IMR-90 (cell line): Measurements from ENCODE around the gene ATP5MK. TPM values are rescaled to one million over a fixed set of nuclear protein-coding genes. Genes with fewer than 3 reads are reported as not detected.
A peak's percentile ranks its signal among the peaks of the same experiment; 100 is the strongest.

Experiments
- ATAC-seq: fragments of 200-7000 bp; cut with Tn5 transposase; 2 replicates; pipeline ENCODE4 v1.9.1; 2020; ENCODE audit warnings: low read depth, mild to moderate bottlenecking, moderate library complexity
- BruUV-seq: library from RNA; stranded (reverse); fragments of 400-500 nt; replicated peaks from 2 replicates; lab custom pipeline; 2021; lab: Mats Ljungman, UMichigan
- CTCF ChIA-PET: fragments of 300-600 bp; formaldehyde crosslinking; extraction: SDS; loops from one replicate; lab custom pipeline; 2021; ENCODE audit warnings: antibody characterized with exemption; lab: Yijun Ruan, JAX
- POLR2A ChIA-PET: fragments of 300-600 bp; sonication (Branson Sonifier 250); formaldehyde crosslinking; loops from one replicate; lab custom pipeline; 2022; ENCODE audit warnings: antibody characterized with exemption; ENCODE audit not compliant: unreplicated experiment; lab: Charles Lee
- DNase-seq: peaks from one replicate; pipeline ENCODE4 v3.0.0; 2013
- H2AFZ ChIP-seq: replicated peaks from 2 replicates; pipeline ENCODE3; 2013; ENCODE audit warnings: low read length, mild to moderate bottlenecking; ENCODE audit not compliant: poor library complexity
- H2AK5ac ChIP-seq: 2 replicates; pipeline ENCODE4 v1.6.1; 2013; ENCODE audit warnings: low read depth, low read length, inconsistent platforms
- H2AK9ac ChIP-seq: replicated peaks from 2 replicates; pipeline ENCODE3; 2013; ENCODE audit warnings: mild to moderate bottlenecking, low read depth, low read length, moderate library complexity; ENCODE audit not compliant: poor library complexity
- H2BK120ac ChIP-seq: 2 replicates; pipeline ENCODE4 v1.6.1; 2013; ENCODE audit warnings: low read depth, low read length, inconsistent platforms
- H2BK15ac ChIP-seq: 3 replicates; pipeline ENCODE4 v1.6.1; 2013; ENCODE audit warnings: low read depth, low read length, inconsistent platforms
- H2BK20ac ChIP-seq: 2 replicates; pipeline ENCODE4 v1.6.1; 2013; ENCODE audit warnings: low read depth, mild to moderate bottlenecking, inconsistent platforms, low read length, moderate library complexity
- H2BK5ac ChIP-seq: 2 replicates; pipeline ENCODE4 v1.6.1; 2013; ENCODE audit warnings: mild to moderate bottlenecking, low read depth, low read length, inconsistent platforms; ENCODE audit not compliant: poor library complexity, severe bottlenecking
- H3K14ac ChIP-seq: replicated peaks from 2 replicates; pipeline ENCODE4 v1.6.1; 2013; ENCODE audit warnings: low read depth, low read length, inconsistent platforms
- H3K18ac ChIP-seq: 2 replicates; pipeline ENCODE4 v1.6.1; 2013; ENCODE audit warnings: low read depth, low read length, control low read depth
- H3K23ac ChIP-seq: 2 replicates; pipeline ENCODE4 v1.6.1; 2013; ENCODE audit warnings: low read depth, low read length, inconsistent platforms
- H3K27ac ChIP-seq: 2 replicates; pipeline ENCODE4 v1.5.1; 2013; ENCODE audit warnings: mild to moderate bottlenecking, control low read depth, low read length; ENCODE audit not compliant: insufficient read depth
- H3K27me3 ChIP-seq: 2 replicates; pipeline ENCODE4 v1.6.1; 2013; ENCODE audit warnings: low read length; ENCODE audit not compliant: control insufficient read depth, insufficient read depth
- H3K36me3 ChIP-seq: 2 replicates; pipeline ENCODE4 v1.6.1; 2013; ENCODE audit warnings: low read length, mixed read lengths; ENCODE audit not compliant: control insufficient read depth, insufficient read depth
- H3K4ac ChIP-seq: 2 replicates; pipeline ENCODE4 v1.6.1; 2013; ENCODE audit warnings: low read depth, low read length, inconsistent platforms
- H3K4me1 ChIP-seq: 2 replicates; pipeline ENCODE4 v1.6.1; 2013; ENCODE audit warnings: low read length, mixed read lengths; ENCODE audit not compliant: control insufficient read depth, insufficient read depth
- H3K4me2 ChIP-seq: 2 replicates; pipeline ENCODE4 v1.6.1; 2013; ENCODE audit warnings: low read depth, mild to moderate bottlenecking, control low read depth, low read length, moderate library complexity
- H3K4me3 ChIP-seq: 2 replicates; pipeline ENCODE4 v1.5.1; 2013; ENCODE audit warnings: low read depth, mild to moderate bottlenecking, control low read depth, low read length, moderate library complexity; ENCODE audit not compliant: insufficient read depth
- H3K56ac ChIP-seq: 2 replicates; pipeline ENCODE4 v1.6.1; 2013; ENCODE audit warnings: low read length, inconsistent platforms; ENCODE audit not compliant: insufficient read depth; ENCODE audit errors: extremely low read depth
- H3K79me1 ChIP-seq, 2 experiments: 2 replicates each; pipeline ENCODE4 v1.6.1; 2013; ENCODE audit warnings: low read length in 2 of 2, inconsistent platforms in 1 of 2, low read depth in 1 of 2
- H3K9ac ChIP-seq: 2 replicates; pipeline ENCODE4 v1.6.1; 2013; ENCODE audit warnings: low read depth, low read length, control low read depth
- H3K9me1 ChIP-seq: 2 replicates; pipeline ENCODE4 v1.6.1; 2013; ENCODE audit warnings: low read length, inconsistent platforms; ENCODE audit not compliant: insufficient read depth
- H3K9me3 ChIP-seq: 2 replicates; pipeline ENCODE4 v1.6.1; 2013; ENCODE audit warnings: low read length; ENCODE audit not compliant: control insufficient read depth, insufficient read depth
- H4K20me1 ChIP-seq: 2 replicates; pipeline ENCODE4 v1.6.1; 2013; ENCODE audit warnings: low read length, inconsistent platforms; ENCODE audit not compliant: insufficient read depth
- H4K5ac ChIP-seq: 2 replicates; pipeline ENCODE4 v1.6.1; 2013; ENCODE audit warnings: mild to moderate bottlenecking, low read depth, low read length, control low read depth
- H4K8ac ChIP-seq, 2 experiments: 2 replicates each; pipeline ENCODE4 v1.6.1; 2013; ENCODE audit warnings: low read depth in 2 of 2, low read length in 2 of 2, control low read depth in 1 of 2, inconsistent platforms in 1 of 2
- H4K91ac ChIP-seq: 2 replicates; pipeline ENCODE4 v1.6.1; 2013; ENCODE audit warnings: low read depth, low read length, inconsistent platforms; ENCODE audit not compliant: insufficient read depth
- CHD1 ChIP-seq: IDR thresholded peaks from 2 replicates; pipeline ENCODE4 v1.6.1; 2012; ENCODE audit warnings: low read depth, low read length, improper control_type of control experiment
- MAZ ChIP-seq: IDR thresholded peaks from 2 replicates; pipeline ENCODE4 v1.6.1; 2012; ENCODE audit warnings: low read depth, mild to moderate bottlenecking, low read length, improper control_type of control experiment, moderate library complexity, borderline replicate concordance
- MXI1 ChIP-seq: IDR thresholded peaks from 2 replicates; pipeline ENCODE4 v1.6.1; 2012; ENCODE audit warnings: low read depth, mild to moderate bottlenecking, low read length, moderate library complexity, borderline replicate concordance
- RCOR1 ChIP-seq: IDR thresholded peaks from 2 replicates; pipeline ENCODE4 v1.6.1; 2012; ENCODE audit warnings: mild to moderate bottlenecking, low read length, improper control_type of control experiment; ENCODE audit not compliant: insufficient replicate concordance
- WGBS, 2 experiments: methylation state at CpG; one replicate each; pipeline versions ENCODE4 v1.1.5 to v1.1.7; 2013; ENCODE audit warnings: missing lambda C conversion rate in 2 of 2; ENCODE audit not compliant: insufficient read length in 1 of 2; ENCODE audit errors: extremely low coverage in 2 of 2; 5-methylcytosine and 5-hydroxymethylcytosine counted together
- dilution Hi-C: fragments of 300-500 bp; cut with HindIII; formaldehyde crosslinking; loops from one replicate; pipeline ENCODE4 v1.14.3; 2018; ENCODE audit warnings: low sequenced_read_pairs; ENCODE audit not compliant: unreplicated experiment
- in situ Hi-C: fragments of 300-500 bp; cut with MboI; formaldehyde crosslinking; loops from 3 replicates; pipeline ENCODE4 v1.14.3; 2019; ENCODE audit warnings: low sequenced_read_pairs, inconsistent platforms, mixed read lengths
- intact Hi-C: fragments of 100-400 bp; cut with micrococcal nuclease; formaldehyde crosslinking; loops from 2 replicates; pipeline ENCODE4 v1.10.0; 2022
- polyA plus RNA-seq, 3 experiments: library from polyadenylated mRNA; depleted of rRNA; stranded (reverse); fragments of >200 nt; gene quantifications; 2 replicates each; pipeline ENCODE4 v1.2.3, GENCODE V29; 2012; ENCODE audit warnings: low replicate concordance in 1 of 3
- total RNA-seq: library from RNA; depleted of rRNA; stranded (reverse); fragments of >200 nt; gene quantifications from 2 replicates; pipeline ENCODE4 v1.2.3, GENCODE V29; 2012

ATP5MK gene
- total and polyA plus RNA-seq, 2 of the 4 experiments (the other 2 are of a cell fraction): 73.4 to 101 TPM

DNA sequence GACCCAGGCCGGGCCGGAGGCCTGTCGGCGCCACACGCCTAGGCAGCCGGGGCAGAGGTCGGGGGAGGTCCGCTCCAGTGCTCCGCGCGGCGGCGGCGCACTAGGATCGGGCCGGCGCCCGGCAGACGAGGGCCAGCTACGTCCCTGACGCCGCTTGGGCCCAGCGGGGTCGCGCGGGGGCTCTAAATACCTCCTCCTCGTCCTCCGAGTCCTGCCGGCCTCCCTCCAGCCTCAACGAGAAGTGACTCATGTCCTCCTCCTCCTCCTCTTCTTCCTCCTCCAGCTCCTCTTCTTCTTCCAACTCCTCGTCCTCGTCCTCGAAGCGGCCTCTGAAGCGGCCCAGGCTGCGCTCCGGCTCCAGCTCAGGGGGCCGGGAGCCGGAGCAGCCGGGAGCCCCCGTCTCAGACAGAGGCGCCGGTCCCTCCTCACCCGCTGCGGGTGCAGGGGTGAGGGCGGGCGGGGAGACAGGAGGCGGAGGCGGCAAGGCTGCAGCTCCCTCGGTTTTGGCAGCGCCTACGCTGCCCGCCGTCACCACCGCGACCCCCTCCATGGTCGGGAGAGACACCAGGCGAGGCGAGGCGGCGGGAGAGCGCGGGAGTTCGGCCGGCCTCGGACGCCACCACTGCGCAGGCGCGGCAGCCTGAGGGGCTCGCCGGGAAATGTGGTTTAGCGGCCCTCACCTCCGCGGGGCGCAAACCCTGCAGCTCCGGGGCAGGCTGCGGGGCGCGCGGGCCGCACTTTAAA, 45.6 kb downstream of the ATP5MK start, which contains the start of gene PCGF6:
TSS of gene PCGF6 (minus strand) at position 624 of the 744 bp plus-strand sequence. CDS start at position 550, 74 bp downstream.
- ATAC-seq (peak; percentile 98), DNase-seq (peak; percentile 64)
- Histone ChIP-seq H3K79me1 (peaks cover 12 to 23% of the 10 kb centered on the region in 2 experiments; a peak in 3 of 4 replicates), H3K18ac (peak within 1 kb of the TSS; percentile 55), H4K5ac (peak within 1 kb of the TSS; percentile 92), H3K4me3 (peak within 1 kb of the TSS; percentile 98), H4K20me1 (no peaks in the 10 kb centered on the region), H3K27me3 (no peaks in the 10 kb centered on the region), H3K56ac (peak within 1 kb of the TSS; percentile 76), H3K9me3 (no peaks in the 10 kb centered on the region), H3K23ac (peak within 1 kb of the TSS; percentile 89), H4K8ac (peak within 1 kb of the TSS; percentile 89 to 90), H2AK5ac (no peak within 1 kb of the TSS), H2BK20ac (no peak within 1 kb of the TSS; the same call in 1 of the 2 replicates), H2BK5ac (peak within 1 kb of the TSS; percentile 72), H3K27ac (peak within 1 kb of the TSS; percentile 95), H3K9ac (peak within 1 kb of the TSS; percentile 92), H2AFZ (peak within 1 kb of the TSS; percentile 94), H3K4ac (peak within 1 kb of the TSS; percentile 91), H3K4me2 (peak within 1 kb of the TSS; percentile 90), H3K4me1 (no peaks in the 10 kb centered on the region), H3K36me3 (peaks cover 8% of the 10 kb centered on the region), H2AK9ac (peak within 1 kb of the TSS; percentile 90), H4K91ac (peak within 1 kb of the TSS; percentile 49), H2BK120ac (peak within 1 kb of the TSS; percentile 64), H3K9me1 (no peaks in the 10 kb centered on the region), H3K14ac (peak within 1 kb of the TSS; percentile 79), H2BK15ac (no peak within 1 kb of the TSS)
- BruUV-seq: no TSS peak
- WGBS, 2 experiments: 1% methylated on average over 36 of the region's 82 CpGs; no CpG with 5 or more reads in 1 of the 2 experiments
- CTCF ChIA-PET: no interaction called here
- TF ChIP-seq MXI1 (peak; percentile 30; the same call in 1 of the 2 replicates), CHD1 (no peak), RCOR1 (no peak), MAZ (peak; percentile 29; the same call in 1 of the 2 replicates)
- POLR2A ChIA-PET: interaction anchor here (0.6 kb wide), 1 partner anchor 168 kb away, joined by 6 read pairs; no protein-coding TSS in a partner anchor
- intact Hi-C loops: loop anchor here (1.0 kb wide), 1 partner anchor 46 kb away; the partner anchor contains the start of genes ATP5MK and PDCD11
- dilution Hi-C loops: no loop called here
- in situ Hi-C loops: no loop called here
